Endodermal cell (in vitro differentiated cells): ENCODE data around the gene EEF1G. TPM values are rescaled to one million over a fixed set of nuclear protein-coding genes. Genes with fewer than 3 reads are reported as not detected.
"Not testable (repeated sequence)": the region's sequence is repeated elsewhere in the genome, so short reads cannot be mapped to it uniquely, and the experiment has no call there.

ENCODE experiments used
- DNase-seq: peaks from one replicate; pipeline ENCODE4 v3.0.0-alpha.2; 2017
- H3K27ac ChIP-seq: 2 replicates; pipeline ENCODE4 v1.5.1; 2013; ENCODE audit warnings: mild to moderate bottlenecking, low read depth, low read length, moderate library complexity
- H3K27me3 ChIP-seq: 2 replicates; pipeline ENCODE4 v1.6.1; 2013; ENCODE audit warnings: mild to moderate bottlenecking, low read length, moderate library complexity; ENCODE audit not compliant: insufficient read depth, control insufficient read depth, poor library complexity, severe bottlenecking
- H3K36me3 ChIP-seq: 2 replicates; pipeline ENCODE4 v1.7.0; 2013; ENCODE audit warnings: mild to moderate bottlenecking, low read length, moderate library complexity; ENCODE audit not compliant: control insufficient read depth, insufficient read depth
- H3K4me1 ChIP-seq: one replicate; pipeline ENCODE4 v1.7.0; 2013; ENCODE audit warnings: low read length; ENCODE audit not compliant: control insufficient read depth, insufficient read depth
- H3K4me3 ChIP-seq: 2 replicates; pipeline ENCODE4 v1.5.1; 2013; ENCODE audit warnings: mild to moderate bottlenecking, low read length, moderate library complexity
- H3K9ac ChIP-seq: 2 replicates; pipeline ENCODE4 v1.6.1; 2013; ENCODE audit warnings: mild to moderate bottlenecking, low read length, moderate library complexity; ENCODE audit not compliant: poor library complexity, severe bottlenecking; ENCODE audit errors: extremely low read depth
- H3K9me3 ChIP-seq: 2 replicates; pipeline ENCODE4 v1.6.1; 2013; ENCODE audit warnings: mild to moderate bottlenecking, low read length, moderate library complexity; ENCODE audit not compliant: control insufficient read depth
- H3K27ac Mint-ChIP-seq: 2 replicates; pipeline ENCODE4 v1.8.0; 2020; ENCODE audit warnings: mixed read lengths
- H3K27me3 Mint-ChIP-seq: 2 replicates; pipeline ENCODE4 v1.8.0; 2021; ENCODE audit warnings: mild to moderate bottlenecking, mixed read lengths; ENCODE audit not compliant: insufficient read depth
- H3K36me3 Mint-ChIP-seq: 2 replicates; pipeline ENCODE4 v1.8.0; 2020; ENCODE audit warnings: low read depth, mixed read lengths
- H3K4me1 Mint-ChIP-seq: 2 replicates; pipeline ENCODE4 v1.8.0; 2020; ENCODE audit warnings: mixed read lengths
- H3K4me3 Mint-ChIP-seq: 2 replicates; pipeline ENCODE4 v1.8.0; 2020; ENCODE audit warnings: mild to moderate bottlenecking, moderate library complexity, mixed read lengths
- H3K9me3 Mint-ChIP-seq: 2 replicates; pipeline ENCODE4 v1.8.0; 2020; ENCODE audit warnings: mild to moderate bottlenecking, mixed read lengths
- WGBS, 2 experiments: methylation state at CpG; one replicate each; pipeline versions ENCODE4 v1.1.5 to v1.1.7; 2013; ENCODE audit warnings: missing lambda C conversion rate in 2 of 2, mixed read lengths in 1 of 2; ENCODE audit not compliant: insufficient coverage in 1 of 2, insufficient read length in 1 of 2; 5-methylcytosine and 5-hydroxymethylcytosine counted together
- total RNA-seq, 2 donors: library from RNA; stranded (reverse); fragmentation: NEBNext Ultra II Directional in 1 of 2; extraction: Animal tissue kit (Norgen Biotek cat#: 25700) in 1 of 2; gene quantifications; 2 replicates in 1 of 2; 3 replicates in 1 of 2; pipeline ENCODE4 v1.2.1, GENCODE V29; 2021
- TF ChIP-seq, protein P1 (sequence below): fragments of 200-600 bp; sonication (generic); conservative IDR thresholded peaks from 2 replicates; pipeline ENCODE4 v1.5.0; 2021; ENCODE audit warnings: antibody characterized with exemption, mild to moderate bottlenecking

The EEF1G gene
- total RNA-seq, 2 donors from 2014 or later: 1,705 to 1,818 TPM

DNA sequence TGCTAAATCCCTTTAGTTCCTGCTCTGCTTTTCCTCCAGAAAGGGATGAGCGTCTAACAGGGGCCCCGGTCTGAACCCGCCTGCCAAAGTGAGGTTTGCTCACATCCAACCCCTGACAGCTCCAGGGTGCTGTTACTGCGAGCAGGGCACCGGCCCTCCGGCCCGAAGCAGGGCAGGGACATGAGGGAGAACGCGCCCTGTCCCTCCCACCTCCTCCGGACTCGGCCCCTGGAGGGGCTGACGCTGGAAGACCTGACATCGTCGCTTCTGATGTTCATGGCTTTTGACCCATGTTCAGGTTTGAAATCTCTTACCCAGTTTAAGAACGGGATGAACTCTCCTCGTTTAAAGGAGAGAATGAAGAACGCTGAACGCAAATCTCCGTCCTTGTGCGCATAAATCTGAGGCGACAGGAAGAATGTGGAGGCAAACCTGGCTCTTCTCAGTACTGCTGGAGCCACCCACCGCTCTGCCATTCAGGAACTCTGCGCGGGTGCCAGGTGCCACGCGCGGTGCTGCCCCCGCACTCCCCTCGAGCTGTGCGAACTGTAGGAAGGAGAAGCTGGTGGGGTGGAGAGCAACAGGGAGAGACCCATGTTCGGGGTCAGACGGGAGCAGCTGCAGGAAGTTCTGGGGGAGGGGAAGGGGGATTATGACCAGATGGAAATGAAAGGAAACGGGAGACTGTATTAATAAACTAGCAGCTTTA is 826 bp upstream of the EEF1G start:
- H3K27me3 ChIP-seq: no peaks in the 10 kb centered on the region
- H3K27me3 Mint-ChIP-seq: no peaks in the 10 kb centered on the region
- TF ChIP-seq, protein P1, sequence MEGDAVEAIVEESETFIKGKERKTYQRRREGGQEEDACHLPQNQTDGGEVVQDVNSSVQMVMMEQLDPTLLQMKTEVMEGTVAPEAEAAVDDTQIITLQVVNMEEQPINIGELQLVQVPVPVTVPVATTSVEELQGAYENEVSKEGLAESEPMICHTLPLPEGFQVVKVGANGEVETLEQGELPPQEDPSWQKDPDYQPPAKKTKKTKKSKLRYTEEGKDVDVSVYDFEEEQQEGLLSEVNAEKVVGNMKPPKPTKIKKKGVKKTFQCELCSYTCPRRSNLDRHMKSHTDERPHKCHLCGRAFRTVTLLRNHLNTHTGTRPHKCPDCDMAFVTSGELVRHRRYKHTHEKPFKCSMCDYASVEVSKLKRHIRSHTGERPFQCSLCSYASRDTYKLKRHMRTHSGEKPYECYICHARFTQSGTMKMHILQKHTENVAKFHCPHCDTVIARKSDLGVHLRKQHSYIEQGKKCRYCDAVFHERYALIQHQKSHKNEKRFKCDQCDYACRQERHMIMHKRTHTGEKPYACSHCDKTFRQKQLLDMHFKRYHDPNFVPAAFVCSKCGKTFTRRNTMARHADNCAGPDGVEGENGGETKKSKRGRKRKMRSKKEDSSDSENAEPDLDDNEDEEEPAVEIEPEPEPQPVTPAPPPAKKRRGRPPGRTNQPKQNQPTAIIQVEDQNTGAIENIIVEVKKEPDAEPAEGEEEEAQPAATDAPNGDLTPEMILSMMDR: no peak
- H3K36me3 ChIP-seq: peaks cover 54% of the 10 kb centered on the region
- H3K4me3 ChIP-seq: peak overlapping the region; percentile 86
- H3K9ac ChIP-seq: peak overlapping the region; percentile 77
- H3K4me1 ChIP-seq: peaks cover 8% of the 10 kb centered on the region
- peaks cover 63% of the 10 kb centered on the region for H3K36me3 Mint-ChIP-seq
- peak overlapping the region; percentile 96 for H3K27ac Mint-ChIP-seq
- peaks cover 32% of the 10 kb centered on the region for H3K4me1 Mint-ChIP-seq
- peak overlapping the region; percentile 62 for H3K27ac ChIP-seq
- no peaks in the 10 kb centered on the region for H3K9me3 ChIP-seq
- peak; percentile 54 for DNase-seq
- WGBS, 2 experiments: 13 to 23% methylated on average over 19 to 33 of the region's 33 CpGs
- H3K4me3 Mint-ChIP-seq: peak overlapping the region; percentile 99
- no peaks in the 10 kb centered on the region for H3K9me3 Mint-ChIP-seq

DNA sequence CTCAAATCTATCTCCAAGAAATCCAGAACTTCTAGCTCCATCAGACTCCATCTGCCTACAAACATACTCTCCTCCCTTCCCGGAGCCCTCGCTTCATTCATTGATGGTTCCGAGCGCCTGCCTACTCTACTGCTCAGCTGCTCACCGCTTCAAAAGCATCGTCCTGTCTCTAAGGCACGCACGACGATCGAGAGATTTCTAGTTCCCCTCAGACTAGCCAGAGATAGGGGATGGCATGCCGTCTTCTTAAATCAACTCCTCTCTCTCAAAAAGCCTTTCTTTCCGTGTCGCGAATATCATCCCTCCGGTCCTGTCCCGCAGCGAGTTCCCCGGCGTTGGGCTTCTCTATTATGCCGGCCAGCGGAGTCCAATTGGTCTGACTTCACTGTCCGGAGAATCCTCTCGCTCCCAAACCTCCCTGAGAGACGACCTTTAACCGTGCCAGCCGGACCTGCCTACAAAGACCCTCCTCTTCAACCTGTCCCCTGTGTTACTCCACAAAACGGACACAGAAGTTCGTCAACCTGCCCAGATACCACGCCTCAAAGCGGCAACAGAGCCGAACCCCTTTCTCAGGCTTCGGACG is 592 bp downstream of the EEF1G start:
- Mint-ChIP-seq H3K36me3 (peaks cover 67% of the 10 kb centered on the region), H3K9me3 (no peaks in the 10 kb centered on the region), H3K27ac (peak overlapping the region; percentile 99), H3K27me3 (no peaks in the 10 kb centered on the region), H3K4me3 (peak overlapping the region; percentile 99), H3K4me1 (peaks cover 32% of the 10 kb centered on the region)
- Histone ChIP-seq H3K4me3 (peak overlapping the region; percentile 92), H3K27ac (peak overlapping the region; percentile 90), H3K9ac (peak overlapping the region; percentile 95), H3K9me3 (no peaks in the 10 kb centered on the region), H3K4me1 (peaks cover 8% of the 10 kb centered on the region), H3K36me3 (peaks cover 65% of the 10 kb centered on the region), H3K27me3 (no peaks in the 10 kb centered on the region)
- WGBS, 2 experiments: 0 to 2% methylated on average over 25 to 33 of the region's 33 CpGs
- TF ChIP-seq, protein P1: no peak
- no peak for DNase-seq

DNA sequence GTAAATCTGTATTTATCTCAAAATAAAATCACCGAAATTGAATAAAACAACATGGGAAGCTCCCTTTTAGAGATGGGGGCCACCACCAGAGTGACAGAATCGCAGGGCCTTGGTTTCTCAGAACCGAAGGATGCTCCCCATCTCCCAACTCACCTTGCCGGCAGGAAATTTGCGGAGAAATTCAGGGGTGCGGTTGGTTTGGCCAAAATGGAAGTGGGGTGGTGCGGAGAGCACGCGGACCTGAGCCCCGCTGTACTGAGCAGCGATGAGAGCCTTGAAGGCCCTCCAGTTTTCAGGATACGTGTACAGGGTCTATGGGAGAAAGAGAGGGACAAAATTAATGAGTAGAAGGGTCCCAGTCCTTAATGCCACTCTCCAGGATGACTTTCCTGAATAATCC is 1.3 kb downstream of the EEF1G start:
- no peaks in the 10 kb centered on the region for H3K27me3 ChIP-seq
- Mint-ChIP-seq H3K27ac (peak overlapping the region; percentile 99), H3K9me3 (no peaks in the 10 kb centered on the region), H3K27me3 (no peaks in the 10 kb centered on the region), H3K36me3 (peaks cover 65% of the 10 kb centered on the region), H3K4me1 (peaks cover 33% of the 10 kb centered on the region), H3K4me3 (peak overlapping the region; percentile 99)
- no peaks in the 10 kb centered on the region for H3K9me3 ChIP-seq
- peak overlapping the region; percentile 92 for H3K4me3 ChIP-seq
- H3K27ac ChIP-seq: no peak overlapping the region
- TF ChIP-seq, protein P1: no peak
- peak overlapping the region; percentile 95 for H3K9ac ChIP-seq
- no peak for DNase-seq
- H3K36me3 ChIP-seq: peaks cover 72% of the 10 kb centered on the region
- WGBS, 2 experiments: 81 to 100% methylated on average over 2 to 12 of the region's 12 CpGs
- H3K4me1 ChIP-seq: peaks cover 8% of the 10 kb centered on the region

DNA sequence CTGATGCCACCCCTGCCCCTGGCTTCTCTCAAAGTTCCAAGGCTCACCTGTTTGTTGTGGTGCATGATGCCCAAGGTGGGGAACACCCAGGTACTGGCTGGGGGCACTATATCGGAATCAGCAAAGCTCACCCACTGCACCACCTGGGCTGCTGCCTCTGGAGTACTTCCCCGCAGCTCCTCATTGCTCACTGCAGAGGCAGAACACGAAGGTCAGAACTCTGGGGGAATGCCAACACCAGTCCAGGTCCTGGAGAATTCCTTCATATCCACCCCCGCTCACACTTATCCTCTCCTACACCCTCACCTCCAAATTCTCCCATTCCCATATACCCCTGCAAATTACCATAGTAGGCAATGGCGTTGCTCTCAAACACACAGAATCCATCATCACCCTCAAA is 2.2 kb downstream of the EEF1G start:
- H3K9me3 Mint-ChIP-seq, H3K9ac ChIP-seq, H3K27ac ChIP-seq, H3K27me3 ChIP-seq, H3K9me3 ChIP-seq, H3K27me3 Mint-ChIP-seq, DNase-seq, H3K4me1 ChIP-seq: not testable (repeated sequence)
- Mint-ChIP-seq H3K36me3 (peaks cover 64% of the 10 kb centered on the region), H3K4me1 (peaks cover 41% of the 10 kb centered on the region), H3K27ac (peak overlapping the region; percentile 18), H3K4me3 (peak overlapping the region; percentile 99)
- Histone ChIP-seq H3K36me3 (peaks cover 73% of the 10 kb centered on the region), H3K4me3 (peak overlapping the region; percentile 92)
- 95% methylated on average over 5 of the region's 5 CpGs; no CpG with 5 or more reads in 1 of the 2 experiments for WGBS, 2 experiments

DNA sequence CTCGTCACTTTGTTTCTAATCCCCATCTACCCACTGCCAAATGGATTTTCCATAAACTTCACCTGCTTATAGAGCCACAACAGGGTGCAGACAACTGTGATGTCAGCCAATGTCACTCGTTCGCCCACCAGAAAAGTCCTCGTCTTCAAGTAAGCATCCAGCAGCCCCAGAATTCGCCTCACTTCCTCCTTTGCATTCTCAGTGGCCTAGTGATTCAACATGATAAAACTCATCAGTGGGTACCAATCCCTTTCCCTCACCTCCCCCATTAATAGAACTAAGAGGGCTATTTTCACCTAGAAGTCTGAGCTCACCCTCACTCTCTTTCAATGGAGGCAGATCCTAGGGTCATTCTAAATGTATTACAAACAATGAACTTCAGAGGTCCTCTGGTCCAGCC is 2.8 kb downstream of the EEF1G start:
- H3K36me3 ChIP-seq: peaks cover 78% of the 10 kb centered on the region
- not testable (repeated sequence) for H3K9me3 ChIP-seq, H3K9ac ChIP-seq, H3K9me3 Mint-ChIP-seq, H3K27ac ChIP-seq, DNase-seq, H3K27me3 ChIP-seq, H3K4me1 ChIP-seq, H3K27me3 Mint-ChIP-seq
- peak overlapping the region; percentile 18 for H3K27ac Mint-ChIP-seq
- 94 to 100% methylated on average over 2 to 5 of the region's 5 CpGs for WGBS, 2 experiments
- H3K4me1 Mint-ChIP-seq: peaks cover 47% of the 10 kb centered on the region
- peaks cover 67% of the 10 kb centered on the region for H3K36me3 Mint-ChIP-seq
- peak overlapping the region; percentile 92 for H3K4me3 ChIP-seq
- H3K4me3 Mint-ChIP-seq: peak overlapping the region; percentile 99
